ENCODE data around the gene ZC3H7B.
A peak's percentile ranks its signal among the peaks of the same experiment; 100 is the strongest.

The ZC3H7B gene, protein sequence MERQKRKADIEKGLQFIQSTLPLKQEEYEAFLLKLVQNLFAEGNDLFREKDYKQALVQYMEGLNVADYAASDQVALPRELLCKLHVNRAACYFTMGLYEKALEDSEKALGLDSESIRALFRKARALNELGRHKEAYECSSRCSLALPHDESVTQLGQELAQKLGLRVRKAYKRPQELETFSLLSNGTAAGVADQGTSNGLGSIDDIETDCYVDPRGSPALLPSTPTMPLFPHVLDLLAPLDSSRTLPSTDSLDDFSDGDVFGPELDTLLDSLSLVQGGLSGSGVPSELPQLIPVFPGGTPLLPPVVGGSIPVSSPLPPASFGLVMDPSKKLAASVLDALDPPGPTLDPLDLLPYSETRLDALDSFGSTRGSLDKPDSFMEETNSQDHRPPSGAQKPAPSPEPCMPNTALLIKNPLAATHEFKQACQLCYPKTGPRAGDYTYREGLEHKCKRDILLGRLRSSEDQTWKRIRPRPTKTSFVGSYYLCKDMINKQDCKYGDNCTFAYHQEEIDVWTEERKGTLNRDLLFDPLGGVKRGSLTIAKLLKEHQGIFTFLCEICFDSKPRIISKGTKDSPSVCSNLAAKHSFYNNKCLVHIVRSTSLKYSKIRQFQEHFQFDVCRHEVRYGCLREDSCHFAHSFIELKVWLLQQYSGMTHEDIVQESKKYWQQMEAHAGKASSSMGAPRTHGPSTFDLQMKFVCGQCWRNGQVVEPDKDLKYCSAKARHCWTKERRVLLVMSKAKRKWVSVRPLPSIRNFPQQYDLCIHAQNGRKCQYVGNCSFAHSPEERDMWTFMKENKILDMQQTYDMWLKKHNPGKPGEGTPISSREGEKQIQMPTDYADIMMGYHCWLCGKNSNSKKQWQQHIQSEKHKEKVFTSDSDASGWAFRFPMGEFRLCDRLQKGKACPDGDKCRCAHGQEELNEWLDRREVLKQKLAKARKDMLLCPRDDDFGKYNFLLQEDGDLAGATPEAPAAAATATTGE

DNA sequence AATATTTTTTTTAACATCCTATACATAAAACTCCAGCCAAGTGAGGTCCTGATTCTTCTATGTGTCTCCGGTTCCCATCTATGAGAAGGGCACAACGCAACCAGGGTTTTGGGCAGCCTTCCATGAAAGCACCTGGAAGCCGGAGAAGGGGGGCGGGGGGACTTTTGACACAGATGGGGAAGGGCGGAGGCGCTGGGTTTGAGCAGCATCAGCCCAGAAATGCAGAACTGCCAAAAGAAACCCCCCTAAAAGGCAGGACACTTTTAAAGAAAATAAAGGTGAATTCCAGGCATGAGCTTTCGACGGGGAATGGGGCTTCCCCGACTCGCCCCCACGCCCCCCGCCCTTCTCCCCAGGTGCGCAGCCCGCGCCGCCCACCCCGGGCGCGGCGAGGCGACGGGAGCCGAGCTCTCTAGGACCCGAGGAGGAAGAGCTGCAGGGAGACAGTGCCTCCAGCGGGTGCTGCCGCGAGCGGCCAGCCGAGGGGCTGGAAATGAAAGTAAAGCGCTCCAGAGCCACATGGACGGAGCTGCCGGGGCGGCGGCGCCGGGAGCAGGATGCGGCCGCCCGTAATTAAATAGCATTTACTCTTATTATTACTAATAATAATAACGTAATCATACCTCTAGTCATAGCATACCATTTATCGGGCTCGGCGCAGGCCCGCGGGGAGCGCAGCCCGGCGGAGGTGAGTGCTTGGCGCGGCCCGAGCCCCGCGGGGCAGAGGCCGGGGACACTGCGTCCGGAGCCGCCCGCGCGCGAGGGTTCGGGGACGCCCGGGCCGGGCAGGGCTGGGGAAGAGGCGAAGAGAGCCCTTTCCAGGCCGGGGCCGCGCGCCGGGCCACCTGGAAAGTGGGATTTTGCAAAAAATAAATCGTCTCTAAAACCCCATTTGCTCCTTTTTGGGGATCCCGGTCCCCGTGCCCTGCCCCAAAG is at the start of gene ZC3H7B:
ZC3H7B (plus strand) TSS at position 441 of the 936 bp plus-strand sequence. CDS start 19,136 bp downstream, outside the sequence.
- TF ChIP-seq, protein P1, sequence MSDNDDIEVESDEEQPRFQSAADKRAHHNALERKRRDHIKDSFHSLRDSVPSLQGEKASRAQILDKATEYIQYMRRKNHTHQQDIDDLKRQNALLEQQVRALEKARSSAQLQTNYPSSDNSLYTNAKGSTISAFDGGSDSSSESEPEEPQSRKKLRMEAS (IDR thresholded peaks at IDR 0.05): peak; percentile 70
- peak; percentile 38; the same call in 1 of the 2 replicates for TF ChIP-seq EGR1 (IDR thresholded peaks at IDR 0.05)
- peak; percentile 40; the same call in 1 of the 2 replicates for TF ChIP-seq TCF12 (IDR thresholded peaks at IDR 0.05; ENCODE audit: low read depth)
- TF ChIP-seq ZBTB7A (IDR thresholded peaks at IDR 0.05; ENCODE audit: low read depth): peak; percentile 93
- TF ChIP-seq, protein P2, sequence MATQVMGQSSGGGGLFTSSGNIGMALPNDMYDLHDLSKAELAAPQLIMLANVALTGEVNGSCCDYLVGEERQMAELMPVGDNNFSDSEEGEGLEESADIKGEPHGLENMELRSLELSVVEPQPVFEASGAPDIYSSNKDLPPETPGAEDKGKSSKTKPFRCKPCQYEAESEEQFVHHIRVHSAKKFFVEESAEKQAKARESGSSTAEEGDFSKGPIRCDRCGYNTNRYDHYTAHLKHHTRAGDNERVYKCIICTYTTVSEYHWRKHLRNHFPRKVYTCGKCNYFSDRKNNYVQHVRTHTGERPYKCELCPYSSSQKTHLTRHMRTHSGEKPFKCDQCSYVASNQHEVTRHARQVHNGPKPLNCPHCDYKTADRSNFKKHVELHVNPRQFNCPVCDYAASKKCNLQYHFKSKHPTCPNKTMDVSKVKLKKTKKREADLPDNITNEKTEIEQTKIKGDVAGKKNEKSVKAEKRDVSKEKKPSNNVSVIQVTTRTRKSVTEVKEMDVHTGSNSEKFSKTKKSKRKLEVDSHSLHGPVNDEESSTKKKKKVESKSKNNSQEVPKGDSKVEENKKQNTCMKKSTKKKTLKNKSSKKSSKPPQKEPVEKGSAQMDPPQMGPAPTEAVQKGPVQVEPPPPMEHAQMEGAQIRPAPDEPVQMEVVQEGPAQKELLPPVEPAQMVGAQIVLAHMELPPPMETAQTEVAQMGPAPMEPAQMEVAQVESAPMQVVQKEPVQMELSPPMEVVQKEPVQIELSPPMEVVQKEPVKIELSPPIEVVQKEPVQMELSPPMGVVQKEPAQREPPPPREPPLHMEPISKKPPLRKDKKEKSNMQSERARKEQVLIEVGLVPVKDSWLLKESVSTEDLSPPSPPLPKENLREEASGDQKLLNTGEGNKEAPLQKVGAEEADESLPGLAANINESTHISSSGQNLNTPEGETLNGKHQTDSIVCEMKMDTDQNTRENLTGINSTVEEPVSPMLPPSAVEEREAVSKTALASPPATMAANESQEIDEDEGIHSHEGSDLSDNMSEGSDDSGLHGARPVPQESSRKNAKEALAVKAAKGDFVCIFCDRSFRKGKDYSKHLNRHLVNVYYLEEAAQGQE (IDR thresholded peaks at IDR 0.05; ENCODE audit: low read depth): no peak
- peak; percentile 64 for TF ChIP-seq YY1 (IDR thresholded peaks at IDR 0.05; ENCODE audit: low read depth)
- TF ChIP-seq CEBPB (IDR thresholded peaks at IDR 0.05): no peak
- no peak for TF ChIP-seq TEAD4 (IDR thresholded peaks at IDR 0.05)
- no peak for TF ChIP-seq EP300 (IDR thresholded peaks at IDR 0.05; ENCODE audit: borderline replicate concordance)
- TF ChIP-seq FOXM1 (IDR thresholded peaks at IDR 0.05; ENCODE audit: borderline replicate concordance, low read depth): no peak
- TF ChIP-seq CREB1 (IDR thresholded peaks at IDR 0.05; ENCODE audit: low read depth): no peak
- peak; percentile 46 for TF ChIP-seq RAD21 (IDR thresholded peaks at IDR 0.05; ENCODE audit: low read depth)
- peak; percentile 92 for TF ChIP-seq TAF1 (IDR thresholded peaks at IDR 0.05; ENCODE audit: low read depth)
- TF ChIP-seq NFIC (IDR thresholded peaks at IDR 0.05): peak; percentile 38; the same call in 1 of the 2 replicates
- TF ChIP-seq, protein P3, sequence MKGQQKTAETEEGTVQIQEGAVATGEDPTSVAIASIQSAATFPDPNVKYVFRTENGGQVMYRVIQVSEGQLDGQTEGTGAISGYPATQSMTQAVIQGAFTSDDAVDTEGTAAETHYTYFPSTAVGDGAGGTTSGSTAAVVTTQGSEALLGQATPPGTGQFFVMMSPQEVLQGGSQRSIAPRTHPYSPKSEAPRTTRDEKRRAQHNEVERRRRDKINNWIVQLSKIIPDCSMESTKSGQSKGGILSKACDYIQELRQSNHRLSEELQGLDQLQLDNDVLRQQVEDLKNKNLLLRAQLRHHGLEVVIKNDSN (IDR thresholded peaks at IDR 0.05): no peak

DNA sequence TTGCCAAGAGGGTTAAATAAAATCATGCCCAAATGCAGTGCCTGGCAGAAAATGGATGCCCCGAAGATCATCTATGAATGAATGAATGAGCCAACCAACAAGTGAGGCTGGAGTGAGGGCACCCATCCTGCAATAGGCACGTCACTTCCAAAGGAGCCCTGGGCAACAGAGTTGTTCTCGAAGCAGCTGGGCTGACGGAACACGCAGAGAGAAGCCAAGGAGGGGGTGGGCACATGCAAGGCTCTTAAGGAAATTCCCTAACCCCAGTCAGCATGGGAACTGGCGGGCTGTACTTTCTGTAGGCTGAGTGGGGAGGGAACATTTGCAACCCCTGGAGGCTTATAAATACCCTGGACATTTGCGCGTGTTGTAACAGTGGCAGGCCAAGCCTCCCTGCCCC is 49.0 kb upstream of the ZC3H7B start:
- TF ChIP-seq TEAD4 (IDR thresholded peaks at IDR 0.05) (no peak), ZBTB7A (IDR thresholded peaks at IDR 0.05; ENCODE audit: low read depth) (no peak), FOXM1 (IDR thresholded peaks at IDR 0.05; ENCODE audit: borderline replicate concordance, low read depth) (no peak), CEBPB (IDR thresholded peaks at IDR 0.05) (no peak), EGR1 (IDR thresholded peaks at IDR 0.05) (no peak)

DNA sequence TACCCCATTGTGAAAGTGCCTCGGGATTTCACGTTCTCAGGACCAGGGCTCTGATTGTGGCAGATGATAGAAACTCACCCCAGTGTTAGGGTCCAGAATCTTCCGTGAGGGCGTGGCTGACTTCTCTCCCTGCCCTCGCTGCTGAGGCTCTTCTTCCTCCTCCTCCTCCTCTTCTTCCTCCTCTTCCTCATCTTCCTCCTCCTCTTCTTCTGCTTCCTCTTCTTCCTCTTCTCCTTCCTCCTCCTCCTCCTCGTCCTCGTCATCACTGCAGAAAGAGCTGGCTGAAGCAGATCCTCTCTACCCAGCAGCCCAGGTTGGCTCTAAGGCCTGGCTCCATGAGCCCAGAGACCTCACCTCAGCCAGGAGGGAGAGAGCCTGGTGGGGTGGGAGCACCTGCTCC is 47.1 kb upstream of the ZC3H7B start:
- no peak for TF ChIP-seq CREB1 (IDR thresholded peaks at IDR 0.05; ENCODE audit: low read depth)
- no peak for TF ChIP-seq ZBTB7A (IDR thresholded peaks at IDR 0.05; ENCODE audit: low read depth)
- no peak for TF ChIP-seq TCF12 (IDR thresholded peaks at IDR 0.05; ENCODE audit: low read depth)
- TF ChIP-seq TAF1 (IDR thresholded peaks at IDR 0.05; ENCODE audit: low read depth): no peak
- TF ChIP-seq, protein P1 (IDR thresholded peaks at IDR 0.05): no peak
- TF ChIP-seq, protein P3 (IDR thresholded peaks at IDR 0.05): no peak
- TF ChIP-seq EGR1 (IDR thresholded peaks at IDR 0.05): no peak
- no peak for TF ChIP-seq CEBPB (IDR thresholded peaks at IDR 0.05)
- TF ChIP-seq NFIC (IDR thresholded peaks at IDR 0.05): no peak
- TF ChIP-seq TEAD4 (IDR thresholded peaks at IDR 0.05): no peak
- no peak for TF ChIP-seq EP300 (IDR thresholded peaks at IDR 0.05; ENCODE audit: borderline replicate concordance)
- no peak for TF ChIP-seq RAD21 (IDR thresholded peaks at IDR 0.05; ENCODE audit: low read depth)

DNA sequence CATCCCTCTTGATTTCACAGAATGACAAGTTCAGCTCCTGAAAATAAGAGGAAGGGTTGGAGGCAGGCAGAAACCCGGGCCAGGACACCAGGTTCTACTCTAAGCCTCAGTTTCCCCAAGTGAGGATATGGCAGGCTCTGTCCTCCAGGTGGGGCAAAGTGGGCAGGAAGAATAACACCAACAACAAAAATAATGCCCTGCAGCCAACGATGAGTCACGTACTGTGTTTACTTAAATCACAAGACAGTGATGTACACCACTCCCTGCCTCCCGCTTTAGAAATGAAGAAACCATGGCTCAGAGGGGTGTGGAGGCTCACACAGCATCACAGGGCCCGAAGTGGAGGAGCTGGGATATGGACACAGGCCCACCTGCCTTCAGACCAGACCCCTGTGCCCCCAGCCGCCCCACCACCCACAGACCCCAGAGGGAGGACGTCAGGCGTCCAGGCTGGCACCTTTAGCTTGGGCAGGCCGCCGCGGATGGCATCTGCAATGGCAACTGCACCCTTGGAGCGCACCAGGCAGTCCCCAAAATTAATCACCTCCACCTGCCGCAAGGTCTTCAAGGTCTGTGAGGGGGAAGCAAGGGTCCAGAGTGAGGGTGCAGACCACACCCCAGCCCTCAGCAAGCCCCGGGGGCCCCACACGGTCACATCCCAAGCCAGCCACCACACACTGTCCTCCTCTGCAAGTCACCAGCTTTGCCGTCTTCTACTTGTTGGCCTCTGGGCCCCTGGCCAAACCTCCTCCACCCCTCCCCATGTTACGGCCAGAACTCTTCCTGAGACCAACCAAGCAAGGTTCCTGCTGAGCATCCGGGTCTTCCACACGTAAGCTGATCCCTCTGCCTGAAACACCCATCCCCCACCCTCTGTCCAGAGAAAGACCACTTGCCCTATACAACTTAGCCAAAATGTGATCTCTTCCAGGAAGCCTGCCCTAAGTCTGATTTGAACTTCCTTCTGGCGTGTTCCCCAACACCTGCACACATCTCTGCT is 44.8 kb upstream of the ZC3H7B start:
- TF ChIP-seq RAD21 (IDR thresholded peaks at IDR 0.05; ENCODE audit: low read depth): no peak

DNA sequence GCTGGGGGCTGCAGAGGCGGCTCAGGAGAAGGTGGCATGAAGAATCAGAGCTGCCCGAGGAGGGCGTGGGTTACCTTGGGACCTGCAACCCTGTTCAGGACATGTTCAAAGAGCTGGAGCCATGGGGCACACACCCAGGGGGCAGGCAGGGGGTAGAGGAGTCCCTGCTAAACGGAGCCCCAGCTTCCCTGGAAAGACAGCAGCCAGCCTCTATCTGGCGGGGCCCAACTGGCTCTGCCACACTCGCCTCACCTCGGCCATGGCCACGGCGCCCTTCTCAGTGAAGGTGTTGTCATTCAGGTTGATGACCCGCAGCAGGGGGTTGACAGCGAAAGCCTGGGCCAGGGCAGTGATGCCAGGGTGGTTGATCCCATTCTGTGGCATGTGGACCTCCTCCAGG is 43.6 kb upstream of the ZC3H7B start:
- TF ChIP-seq EGR1 (IDR thresholded peaks at IDR 0.05) (no peak), FOXM1 (IDR thresholded peaks at IDR 0.05; ENCODE audit: borderline replicate concordance, low read depth) (no peak)
